Hepatocyte (in vitro differentiated cells): ENCODE data around the gene PTPRK.

Experiments used
- CTCF ChIP-seq: fragments of 200-600 bp; sonication (generic); IDR thresholded peaks from 2 replicates; pipeline ENCODE4 v1.5.1; 2016; ENCODE audit warnings: antibody characterized with exemption, mild to moderate bottlenecking; ENCODE audit not compliant: poor library complexity
- EZH2 ChIP-seq: fragments of 200-600 bp; sonication (generic); IDR thresholded peaks from 2 replicates; pipeline ENCODE4 v1.6.1; 2016; ENCODE audit warnings: antibody characterized with exemption, mild to moderate bottlenecking, borderline replicate concordance

GRCh38 chr6:127945434-127946097 is 574.8 kb downstream of the PTPRK start:
- TF ChIP-seq CTCF (no peak), EZH2 (no peak)
